ENCODE data around the gene CCR8.
"Not testable (repeated sequence)": the region's sequence is repeated elsewhere in the genome, so short reads cannot be mapped to it uniquely, and the experiment has no call there.

Gene CCR8

DNA sequence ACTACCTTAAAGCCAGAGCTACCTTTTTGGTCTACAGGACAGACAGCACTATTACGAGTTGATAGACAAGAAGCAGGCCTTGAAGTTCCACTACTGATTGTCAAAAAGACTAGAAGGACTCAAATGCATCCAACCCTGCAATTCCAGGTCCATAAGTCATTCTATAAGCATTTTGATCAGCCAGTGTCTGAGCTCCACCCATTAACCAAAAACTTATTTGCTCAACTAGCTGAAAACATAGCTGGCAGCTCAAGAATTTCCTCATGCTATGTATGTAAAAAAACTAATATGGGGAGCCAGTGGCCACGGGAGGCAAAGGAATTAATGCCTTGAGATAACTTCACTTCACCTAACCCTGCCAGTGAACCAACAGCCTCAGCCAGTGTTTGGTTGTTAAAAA, 21.6 kb downstream of the CCR8 start:
- not testable (repeated sequence) for DNase-seq

- not testable (repeated sequence) for DNase-seq
Observed at GRCh38 chr3:39353168-39353927, 23.8 kb downstream of the CCR8 start.

DNA sequence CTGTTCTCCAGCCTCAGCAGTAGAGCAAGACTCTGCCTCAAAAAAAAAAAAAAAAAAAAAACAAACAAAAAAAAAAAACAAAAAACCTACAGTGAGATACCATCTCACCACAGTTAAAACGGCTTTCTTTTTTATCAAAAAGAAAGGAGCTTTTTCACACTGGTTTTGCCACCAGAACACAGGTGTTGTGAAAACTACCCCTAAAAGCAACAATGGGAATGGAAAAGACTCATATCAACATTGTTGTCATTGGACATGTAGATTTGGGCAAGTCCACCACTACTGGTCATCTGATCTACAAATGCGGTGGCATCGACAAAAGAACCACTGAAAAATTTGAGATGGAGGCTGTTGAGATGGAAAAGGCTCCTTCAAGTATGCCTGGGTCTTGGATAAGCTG, 28.8 kb downstream of the CCR8 start:
- no peak for DNase-seq

DNA sequence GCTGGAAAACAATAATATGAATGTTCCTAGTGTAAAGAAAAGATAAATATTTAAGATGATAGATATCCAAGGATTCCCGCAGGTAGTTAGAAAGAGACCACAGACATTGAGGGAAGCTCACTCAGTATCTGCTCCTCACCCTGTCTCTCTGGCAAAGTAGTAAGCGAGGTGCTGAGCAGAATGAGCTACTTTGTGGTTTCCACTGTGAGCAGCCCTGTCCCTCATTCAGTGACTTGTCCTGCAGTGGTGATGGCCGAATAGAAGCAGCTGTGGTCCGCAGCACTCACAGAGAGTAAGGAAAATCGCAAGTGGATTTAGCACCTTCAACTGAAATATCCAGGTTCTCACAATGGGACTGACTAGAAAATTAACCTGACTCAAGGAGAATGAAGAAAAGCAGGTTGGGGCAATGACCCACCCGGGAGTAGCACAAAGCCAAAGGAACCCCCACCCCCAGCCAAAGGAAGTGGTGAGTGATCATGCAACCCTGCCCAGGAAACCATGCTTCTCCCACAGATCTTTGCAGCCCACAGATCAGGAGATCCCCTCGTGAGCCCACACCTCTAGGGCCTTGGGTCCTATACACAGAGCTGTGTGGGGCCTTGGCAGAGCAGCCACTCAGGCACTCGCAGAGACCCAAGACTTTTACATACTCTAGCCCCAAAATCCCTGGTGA, 31.9 kb downstream of the CCR8 start:
- DNase-seq, result no peak

- no peak for DNase-seq
Observed at GRCh38 chr3:39362192-39362591, 32.7 kb downstream of the CCR8 start.

- DNase-seq, result no peak
Observed at GRCh38 chr3:39362812-39363211, 33.3 kb downstream of the CCR8 start.

- DNase-seq, result not testable (repeated sequence)
Observed at GRCh38 chr3:39370450-39370849, 40.9 kb downstream of the CCR8 start.

GRCh38 chr3:39372833-39373232, 43.3 kb downstream of the CCR8 start:
- DNase-seq, result no peak

GRCh38 chr3:39376959-39377634, 47.6 kb downstream of the CCR8 start:
- DNase-seq, result no peak

GRCh38 chr3:39378088-39378487, 48.6 kb downstream of the CCR8 start:
- no peak for DNase-seq

DNA sequence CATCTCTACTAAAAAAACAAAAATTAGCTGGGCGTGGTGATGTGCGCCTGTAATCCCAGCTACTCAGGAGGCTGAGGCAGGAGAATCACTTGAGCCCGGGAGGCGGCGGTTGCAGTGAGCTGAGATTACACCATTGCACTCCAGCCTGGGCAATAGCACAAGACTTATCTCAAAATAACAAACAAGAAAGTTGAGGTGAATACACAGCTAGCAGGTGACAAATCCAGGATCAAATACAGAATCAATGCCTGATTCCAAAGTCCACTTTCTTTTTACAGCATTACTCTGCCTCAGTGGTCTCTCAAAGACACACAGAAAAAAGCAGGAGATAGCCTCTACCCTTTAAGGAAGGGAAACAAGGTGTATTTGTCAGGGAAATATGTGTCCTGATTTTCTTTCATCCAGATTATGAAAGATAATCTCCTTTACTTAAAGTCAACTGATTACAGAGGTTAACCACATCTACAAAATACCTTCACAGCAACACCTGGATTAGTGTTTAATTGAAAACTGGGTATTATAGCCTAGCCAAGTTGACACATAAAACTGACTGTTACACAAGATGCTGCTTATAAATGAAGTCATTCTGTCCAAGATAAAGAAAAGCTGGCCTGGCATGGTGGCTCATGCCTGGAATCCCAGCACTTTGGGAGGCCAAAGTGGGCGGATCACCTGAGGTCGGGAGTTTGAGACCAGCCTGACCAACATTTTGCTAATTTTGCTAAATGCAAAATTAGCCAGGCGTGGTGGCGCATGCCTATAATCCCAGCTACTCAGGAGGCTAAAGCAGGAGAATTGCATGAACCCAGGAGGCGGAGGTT, 49.7 kb downstream of the CCR8 start:
- DNase-seq, result no peak

GRCh38 chr3:39379778-39380155, 50.3 kb downstream of the CCR8 start:
- DNase-seq, result no peak

DNA sequence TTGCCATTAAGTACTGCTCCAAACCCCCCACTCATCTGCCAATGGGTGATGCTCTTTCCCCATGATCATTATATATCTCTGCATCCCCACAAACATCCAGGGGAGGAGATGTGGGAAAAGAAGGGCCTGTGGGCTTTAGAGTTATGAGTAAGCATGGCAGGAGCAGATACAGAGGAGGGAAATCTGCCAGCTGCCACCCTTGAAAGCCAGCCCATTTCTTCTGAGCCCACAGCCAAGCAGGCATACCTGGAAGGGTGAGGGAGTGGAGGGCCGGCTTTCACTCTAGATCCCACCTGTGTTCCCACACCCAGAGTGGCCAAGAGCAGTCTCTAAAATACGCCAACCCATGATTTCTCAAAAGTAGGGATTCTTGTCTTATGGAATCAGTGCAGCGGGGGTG, 51.9 kb downstream of the CCR8 start:
- no peak for DNase-seq
